Bronchial epithelial cell (primary cell): ENCODE measurements around the gene RASSF4. TPM values are rescaled to one million over a fixed set of nuclear protein-coding genes. Genes with fewer than 3 reads are reported as not detected.

ENCODE experiments used
- DNase-seq: peaks from one replicate; pipeline ENCODE4 v3.0.0-alpha.2; 2010; ENCODE audit warnings: low read depth
- FAIRE-seq: peaks from 2 replicates; lab custom pipeline; 2011; peaks lifted over from hg19 to GRCh38; lab: Jason Lieb, UNC
- H3K27me3 ChIP-seq: 2 replicates; pipeline ENCODE4 v1.5.1; 2011; ENCODE audit warnings: low read length; ENCODE audit not compliant: control insufficient read depth, insufficient read depth
- H3K36me3 ChIP-seq: 2 replicates; pipeline ENCODE4 v1.5.1; 2011; ENCODE audit warnings: low read length; ENCODE audit not compliant: control insufficient read depth, insufficient read depth
- H3K4me3 ChIP-seq: 2 replicates; pipeline ENCODE4 v1.5.1; 2011; ENCODE audit warnings: mild to moderate bottlenecking, low read depth, low read length, control low read depth
- total RNA-seq: library from RNA; depleted of rRNA; stranded (reverse); fragments of >200 nt; gene quantifications from 2 replicates; pipeline ENCODE4 v1.2.1, GENCODE V29; 2014
- TF ChIP-seq, protein P1 (sequence below): IDR thresholded peaks from 2 replicates; pipeline ENCODE4 v1.5.1; 2011; ENCODE audit warnings: mild to moderate bottlenecking, moderate library complexity, low read length, control low read depth, inconsistent platforms; ENCODE audit not compliant: insufficient read depth, severe bottlenecking

The RASSF4 gene
- total RNA-seq, 1 donor from 2014 or later = 0.26 TPM

DNA sequence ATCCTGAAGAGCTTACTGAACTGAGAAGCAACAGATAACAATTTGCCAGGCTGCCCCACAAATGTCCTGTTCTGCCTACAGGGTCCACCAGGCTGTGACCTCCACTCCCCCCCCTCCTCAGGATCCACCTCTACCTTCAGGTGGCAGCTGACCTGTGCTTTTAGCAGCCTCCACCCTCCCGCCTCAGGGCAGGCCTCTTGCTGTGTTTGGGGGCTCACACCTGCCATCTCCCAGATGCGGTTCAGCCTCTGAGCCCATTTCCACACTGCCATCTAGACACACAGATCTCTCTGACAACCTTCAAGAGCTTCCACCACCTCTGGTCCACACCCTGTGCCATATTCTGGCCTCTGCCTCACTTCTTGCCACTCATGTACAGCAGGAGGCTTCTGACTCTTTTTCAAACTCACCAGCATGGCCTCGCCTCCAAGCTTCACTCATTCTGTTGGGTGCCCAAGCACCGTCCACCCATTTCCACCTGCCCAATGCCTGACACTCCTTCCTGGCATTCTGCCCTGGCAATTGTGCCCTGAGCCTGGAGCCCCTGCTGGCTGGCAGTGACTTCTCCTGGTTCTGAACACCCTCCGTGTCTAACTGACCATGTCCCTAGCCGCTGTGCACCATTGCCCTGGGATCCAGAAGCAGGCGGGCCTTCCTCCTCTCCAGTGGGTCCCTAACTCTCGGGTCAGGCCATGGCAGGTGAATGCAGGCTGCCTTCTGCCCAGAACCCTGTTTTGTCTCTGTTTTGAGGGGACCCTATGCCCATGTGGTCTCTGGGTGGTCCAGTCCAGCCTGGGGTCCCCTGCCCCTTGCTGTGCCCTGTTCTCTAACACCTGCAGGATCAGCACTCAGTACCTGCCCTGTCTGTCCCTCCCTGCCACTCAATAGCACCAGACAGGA is 30.0 kb upstream of the RASSF4 start:
- Histone ChIP-seq H3K27me3 (no peaks in the 10 kb centered on the region), H3K4me3 (no peak overlapping the region), H3K36me3 (no peaks in the 10 kb centered on the region)
- FAIRE-seq (no peak), DNase-seq (no peak)
- TF ChIP-seq, protein P1, sequence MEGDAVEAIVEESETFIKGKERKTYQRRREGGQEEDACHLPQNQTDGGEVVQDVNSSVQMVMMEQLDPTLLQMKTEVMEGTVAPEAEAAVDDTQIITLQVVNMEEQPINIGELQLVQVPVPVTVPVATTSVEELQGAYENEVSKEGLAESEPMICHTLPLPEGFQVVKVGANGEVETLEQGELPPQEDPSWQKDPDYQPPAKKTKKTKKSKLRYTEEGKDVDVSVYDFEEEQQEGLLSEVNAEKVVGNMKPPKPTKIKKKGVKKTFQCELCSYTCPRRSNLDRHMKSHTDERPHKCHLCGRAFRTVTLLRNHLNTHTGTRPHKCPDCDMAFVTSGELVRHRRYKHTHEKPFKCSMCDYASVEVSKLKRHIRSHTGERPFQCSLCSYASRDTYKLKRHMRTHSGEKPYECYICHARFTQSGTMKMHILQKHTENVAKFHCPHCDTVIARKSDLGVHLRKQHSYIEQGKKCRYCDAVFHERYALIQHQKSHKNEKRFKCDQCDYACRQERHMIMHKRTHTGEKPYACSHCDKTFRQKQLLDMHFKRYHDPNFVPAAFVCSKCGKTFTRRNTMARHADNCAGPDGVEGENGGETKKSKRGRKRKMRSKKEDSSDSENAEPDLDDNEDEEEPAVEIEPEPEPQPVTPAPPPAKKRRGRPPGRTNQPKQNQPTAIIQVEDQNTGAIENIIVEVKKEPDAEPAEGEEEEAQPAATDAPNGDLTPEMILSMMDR = no peak

DNA sequence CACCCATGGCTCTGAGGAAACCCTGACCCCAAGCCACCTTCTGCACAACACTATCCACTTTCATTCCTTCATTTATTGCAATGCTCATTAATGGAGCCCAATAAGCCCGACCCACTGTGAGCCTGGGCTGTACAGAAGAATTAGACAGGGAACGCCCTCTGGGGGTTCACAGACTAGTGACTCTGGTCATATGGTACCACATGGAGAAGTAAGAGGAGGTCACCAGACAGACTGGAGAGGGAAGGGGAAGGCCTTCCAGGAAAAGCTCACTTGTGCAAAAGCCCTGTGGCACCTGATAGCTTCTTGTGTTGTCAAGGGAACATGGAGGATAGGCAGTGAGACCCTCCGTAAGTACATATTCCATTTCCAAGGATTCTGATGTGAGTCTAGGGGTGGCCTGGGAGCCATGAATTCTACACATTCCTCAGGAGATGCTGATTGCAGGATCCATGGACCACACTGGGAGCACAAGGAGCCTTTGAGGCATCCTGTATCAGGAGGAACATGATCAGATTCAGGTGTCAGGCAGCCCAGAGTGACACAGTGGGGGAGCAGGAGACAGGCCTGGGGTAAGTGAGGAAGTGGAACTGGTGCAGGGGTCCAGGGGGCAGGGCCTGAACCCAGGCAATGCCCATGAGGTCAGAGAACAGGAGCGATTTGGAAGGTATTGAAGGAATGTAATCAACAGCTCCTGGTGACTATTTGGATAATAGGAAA is 28.5 kb upstream of the RASSF4 start:
- H3K27me3 ChIP-seq = no peaks in the 10 kb centered on the region
- TF ChIP-seq, protein P1 = no peak
- H3K36me3 ChIP-seq = no peaks in the 10 kb centered on the region
- no peak overlapping the region for H3K4me3 ChIP-seq
- no peak for FAIRE-seq
- DNase-seq = no peak

DNA sequence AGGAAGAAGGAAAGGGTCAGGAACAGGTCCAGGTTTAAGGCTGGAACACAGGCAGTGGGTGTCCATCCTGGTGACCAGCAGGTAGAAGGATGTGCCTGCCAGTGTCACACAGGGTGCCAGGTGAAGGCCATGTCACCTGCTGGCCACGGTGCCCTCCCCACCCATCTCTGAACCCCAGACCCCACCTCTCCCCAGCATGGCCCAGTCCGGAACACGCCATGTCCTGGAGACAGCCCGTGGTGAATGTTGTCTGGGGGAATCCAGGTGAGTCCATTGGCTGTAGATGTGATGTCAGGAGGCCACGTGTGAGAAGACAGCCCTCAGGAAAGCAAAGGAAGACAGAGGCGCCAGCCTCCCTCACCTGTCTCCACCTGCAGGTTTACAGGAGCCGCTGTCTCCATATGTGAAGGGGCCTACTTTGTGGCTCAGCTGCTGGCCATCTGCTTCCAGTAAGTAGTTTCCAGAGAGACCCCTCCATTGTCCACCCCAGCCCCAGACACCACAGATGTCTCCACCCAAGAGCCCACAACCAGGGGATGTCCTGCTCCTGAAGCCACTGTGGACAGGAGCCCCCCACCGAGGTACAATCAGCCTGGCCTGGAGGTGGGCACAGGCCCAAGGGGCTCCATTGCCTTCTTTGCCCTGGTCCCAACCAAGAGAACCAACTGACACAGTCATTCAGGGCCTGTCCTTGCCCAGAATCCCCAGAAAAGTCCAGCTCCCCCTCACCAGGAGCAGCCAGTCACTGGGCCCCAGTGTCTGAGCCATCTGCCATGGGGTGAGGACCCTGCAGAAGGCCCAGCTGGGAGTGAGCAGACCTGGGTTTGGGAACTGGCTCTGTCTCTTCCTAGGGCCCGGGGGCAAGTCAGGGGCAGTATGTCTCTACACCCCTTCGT is 27.7 kb upstream of the RASSF4 start:
- no peaks in the 10 kb centered on the region for H3K36me3 ChIP-seq
- TF ChIP-seq, protein P1 = no peak
- DNase-seq (no peak), FAIRE-seq (no peak)
- H3K4me3 ChIP-seq = no peak overlapping the region
- no peaks in the 10 kb centered on the region for H3K27me3 ChIP-seq

DNA sequence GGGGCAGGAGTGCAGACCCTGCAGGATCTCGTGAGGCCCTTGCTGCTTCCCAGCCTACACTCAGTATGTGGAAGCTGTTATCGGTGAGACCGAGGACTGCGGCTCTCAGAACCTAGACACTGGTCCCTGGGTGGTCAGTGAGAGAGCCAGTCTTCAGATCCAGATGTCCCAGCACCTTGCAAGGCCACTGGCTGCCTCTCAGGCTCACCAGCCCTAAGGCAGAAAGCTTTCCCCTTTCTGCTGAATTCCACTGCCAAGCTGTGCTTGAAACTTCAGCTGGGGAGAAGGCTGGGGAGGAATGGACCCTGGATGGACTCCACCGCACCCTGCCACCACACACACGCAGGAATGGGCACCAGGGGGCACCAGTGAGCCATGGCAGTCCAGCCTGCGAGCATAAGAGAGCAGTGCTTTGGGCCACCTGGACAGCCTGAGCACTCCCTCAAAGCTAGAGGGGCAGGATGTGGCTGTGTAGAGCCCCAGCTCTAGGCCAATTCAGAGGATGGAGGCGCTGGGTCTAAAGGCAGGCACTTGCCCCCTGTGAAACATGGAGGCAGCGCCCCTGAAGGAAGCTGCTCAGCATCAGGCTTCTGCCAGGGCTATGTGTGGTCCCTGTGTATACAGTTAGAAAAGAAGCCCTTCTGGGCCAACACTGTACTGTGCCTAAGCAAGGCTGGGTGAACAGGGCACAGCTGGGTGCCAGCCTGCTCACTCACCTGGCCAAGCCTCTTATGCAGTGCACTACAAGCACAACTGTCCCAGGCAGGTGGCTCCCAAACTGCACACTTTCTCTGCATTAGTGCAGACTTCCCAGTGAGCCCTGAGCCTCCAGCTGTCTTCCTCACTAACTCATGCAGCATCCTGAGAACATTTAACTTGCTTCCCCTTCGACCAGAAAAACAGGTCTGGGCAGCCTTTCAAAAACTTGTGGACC is 26.8 kb upstream of the RASSF4 start:
- FAIRE-seq = no peak
- no peaks in the 10 kb centered on the region for H3K27me3 ChIP-seq
- TF ChIP-seq, protein P1 = peak; percentile 99
- no peaks in the 10 kb centered on the region for H3K36me3 ChIP-seq
- no peak overlapping the region for H3K4me3 ChIP-seq
- peak; percentile 54 for DNase-seq
